Measurements from ENCODE around the gene TCF7L1. TPM values are rescaled to one million over a fixed set of nuclear protein-coding genes. Genes with fewer than 3 reads are reported as not detected.
A peak's percentile ranks its signal among the peaks of the same experiment; 100 is the strongest.

TCF7L1 gene
- total RNA-seq, 1 donor from 2014 or later: 83.8 TPM

- Mint-ChIP-seq H3K4me1 (ENCODE audit: unreplicated experiment) (peaks cover 68% of the 10 kb centered on the region), H3K9me3 (ENCODE audit: unreplicated experiment) (no peaks in the 10 kb centered on the region), H3K27me3 (ENCODE audit: unreplicated experiment) (peaks cover 11% of the 10 kb centered on the region), H3K4me3 (ENCODE audit: unreplicated experiment) (no peak overlapping the region), H3K27ac (ENCODE audit: unreplicated experiment) (no peak overlapping the region), H3K36me3 (ENCODE audit: low read depth, unreplicated experiment) (peaks cover 25% of the 10 kb centered on the region)
- DNase-seq (ENCODE audit: low spot score): no peak
- TF ChIP-seq, protein P1, sequence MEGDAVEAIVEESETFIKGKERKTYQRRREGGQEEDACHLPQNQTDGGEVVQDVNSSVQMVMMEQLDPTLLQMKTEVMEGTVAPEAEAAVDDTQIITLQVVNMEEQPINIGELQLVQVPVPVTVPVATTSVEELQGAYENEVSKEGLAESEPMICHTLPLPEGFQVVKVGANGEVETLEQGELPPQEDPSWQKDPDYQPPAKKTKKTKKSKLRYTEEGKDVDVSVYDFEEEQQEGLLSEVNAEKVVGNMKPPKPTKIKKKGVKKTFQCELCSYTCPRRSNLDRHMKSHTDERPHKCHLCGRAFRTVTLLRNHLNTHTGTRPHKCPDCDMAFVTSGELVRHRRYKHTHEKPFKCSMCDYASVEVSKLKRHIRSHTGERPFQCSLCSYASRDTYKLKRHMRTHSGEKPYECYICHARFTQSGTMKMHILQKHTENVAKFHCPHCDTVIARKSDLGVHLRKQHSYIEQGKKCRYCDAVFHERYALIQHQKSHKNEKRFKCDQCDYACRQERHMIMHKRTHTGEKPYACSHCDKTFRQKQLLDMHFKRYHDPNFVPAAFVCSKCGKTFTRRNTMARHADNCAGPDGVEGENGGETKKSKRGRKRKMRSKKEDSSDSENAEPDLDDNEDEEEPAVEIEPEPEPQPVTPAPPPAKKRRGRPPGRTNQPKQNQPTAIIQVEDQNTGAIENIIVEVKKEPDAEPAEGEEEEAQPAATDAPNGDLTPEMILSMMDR (IDR thresholded peaks at IDR 0.05; ENCODE audit: unreplicated experiment): no peak
Observed at GRCh38 chr2:85157345-85157744, 24.2 kb downstream of the TCF7L1 start.

- Mint-ChIP-seq H3K27ac (ENCODE audit: unreplicated experiment) (no peak overlapping the region), H3K4me1 (ENCODE audit: unreplicated experiment) (peaks cover 76% of the 10 kb centered on the region), H3K9me3 (ENCODE audit: unreplicated experiment) (no peaks in the 10 kb centered on the region), H3K27me3 (ENCODE audit: unreplicated experiment) (peaks cover 14% of the 10 kb centered on the region), H3K36me3 (ENCODE audit: low read depth, unreplicated experiment) (peaks cover 24% of the 10 kb centered on the region), H3K4me3 (ENCODE audit: unreplicated experiment) (no peak overlapping the region)
- TF ChIP-seq, protein P1 (IDR thresholded peaks at IDR 0.05; ENCODE audit: unreplicated experiment): no peak
- DNase-seq (ENCODE audit: low spot score): no peak
Observed at GRCh38 chr2:85158559-85159273, 25.5 kb downstream of the TCF7L1 start.

GRCh38 chr2:85159589-85159988 lies 26.4 kb downstream of the TCF7L1 start:
- Mint-ChIP-seq H3K27ac (ENCODE audit: unreplicated experiment) (peak overlapping the region; percentile 75), H3K4me1 (ENCODE audit: unreplicated experiment) (peaks cover 76% of the 10 kb centered on the region), H3K4me3 (ENCODE audit: unreplicated experiment) (peak overlapping the region; percentile 28), H3K27me3 (ENCODE audit: unreplicated experiment) (peaks cover 14% of the 10 kb centered on the region), H3K9me3 (ENCODE audit: unreplicated experiment) (no peaks in the 10 kb centered on the region), H3K36me3 (ENCODE audit: low read depth, unreplicated experiment) (peaks cover 21% of the 10 kb centered on the region)
- DNase-seq (ENCODE audit: low spot score): no peak
- TF ChIP-seq, protein P1 (IDR thresholded peaks at IDR 0.05; ENCODE audit: unreplicated experiment): no peak

GRCh38 chr2:85160966-85161960 lies 28.1 kb downstream of the TCF7L1 start:
- TF ChIP-seq, protein P1 (IDR thresholded peaks at IDR 0.05; ENCODE audit: unreplicated experiment): no peak
- peaks cover 20% of the 10 kb centered on the region for H3K36me3 Mint-ChIP-seq (ENCODE audit: low read depth, unreplicated experiment)
- no peak overlapping the region for H3K27ac Mint-ChIP-seq (ENCODE audit: unreplicated experiment)
- no peak overlapping the region for H3K4me3 Mint-ChIP-seq (ENCODE audit: unreplicated experiment)
- DNase-seq (ENCODE audit: low spot score): no peak
- H3K9me3 Mint-ChIP-seq (ENCODE audit: unreplicated experiment): no peaks in the 10 kb centered on the region
- peaks cover 12% of the 10 kb centered on the region for H3K27me3 Mint-ChIP-seq (ENCODE audit: unreplicated experiment)
- peaks cover 75% of the 10 kb centered on the region for H3K4me1 Mint-ChIP-seq (ENCODE audit: unreplicated experiment)

Data from endothelial cell (in vitro differentiated cells).